Testis (tissue), 2 donors: ENCODE results near the gene HMX1.

Experiments
- CTCF ChIP-seq, 3 experiments: fragments of 450-650 bp in 2 of 3; fragments of 200-600 bp in 1 of 3; sonication (generic) in 1 of 3; IDR thresholded peaks; one replicate each; pipeline ENCODE4 v1.5.1; 2016 to 2019; ENCODE audit warnings: antibody characterized with exemption in 3 of 3, mild to moderate bottlenecking in 2 of 3, moderate library complexity in 1 of 3
- POLR2A ChIP-seq: fragments of 450-650 bp; IDR thresholded peaks from one replicate; pipeline ENCODE4 v1.6.1; 2017; ENCODE audit warnings: antibody characterized with exemption, mild to moderate bottlenecking, moderate library complexity

GRCh38 chr4:8866828-8867623, 4.6 kb downstream of the HMX1 start:
- TF ChIP-seq POLR2A = no peak
- TF ChIP-seq CTCF (IDR thresholded peaks at IDR 0.05) = no peak
